ENCODE results near the gene ZFP3.
"Not testable (repeated sequence)": the region's sequence is repeated elsewhere in the genome, so short reads cannot be mapped to it uniquely, and the experiment has no call there.

Gene ZFP3

GRCh38 chr17:5080591-5080990 is 2.3 kb downstream of the ZFP3 start:
- DNase-seq: no peak

DNA sequence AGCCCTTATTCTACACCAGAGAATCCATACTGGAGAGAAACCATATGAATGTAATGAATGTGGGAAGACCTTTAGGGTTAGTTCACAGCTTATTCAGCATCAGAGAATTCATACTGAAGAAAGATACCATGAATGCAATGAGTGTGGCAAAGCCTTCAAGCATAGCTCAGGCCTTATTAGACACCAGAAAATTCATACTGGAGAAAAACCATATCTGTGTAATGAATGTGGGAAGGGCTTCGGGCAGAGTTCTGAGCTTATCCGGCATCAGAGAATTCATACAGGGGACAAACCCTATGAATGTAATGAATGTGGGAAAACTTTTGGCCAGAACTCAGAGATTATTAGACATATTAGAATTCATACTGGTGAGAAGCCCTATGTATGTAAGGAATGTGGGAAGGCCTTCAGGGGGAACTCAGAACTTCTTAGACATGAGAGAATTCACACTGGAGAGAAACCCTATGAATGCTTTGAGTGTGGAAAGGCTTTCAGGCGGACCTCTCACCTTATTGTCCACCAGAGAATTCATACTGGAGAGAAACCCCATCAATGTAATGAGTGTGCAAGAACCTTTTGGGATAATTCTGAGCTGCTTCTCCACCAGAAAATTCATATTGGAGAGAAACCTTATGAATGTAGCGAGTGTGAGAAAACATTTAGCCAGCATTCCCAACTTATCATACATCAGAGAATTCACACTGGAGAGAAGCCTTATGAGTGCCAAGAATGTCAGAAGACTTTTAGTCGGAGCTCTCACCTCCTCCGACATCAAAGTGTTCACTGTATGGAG is 14.1 kb downstream of the ZFP3 start:
- DNase-seq: no peak

GRCh38 chr17:5096731-5097100 is 18.4 kb downstream of the ZFP3 start:
- no peak for DNase-seq

GRCh38 chr17:5097101-5097834 is 19.0 kb downstream of the ZFP3 start:
- DNase-seq: peak; percentile 49

GRCh38 chr17:5099271-5099670 is 21.0 kb downstream of the ZFP3 start:
- DNase-seq: no peak

- DNase-seq: no peak
Observed at GRCh38 chr17:5100832-5101231, 22.6 kb downstream of the ZFP3 start.

- DNase-seq: no peak
Observed at GRCh38 chr17:5110816-5111215, 32.5 kb downstream of the ZFP3 start.

- peak; percentile 96 for DNase-seq
Observed at GRCh38 chr17:5111402-5112204, 33.3 kb downstream of the ZFP3 start, which contains the start of gene ZNF232. ZNF232 (minus strand) TSS chr17:5111878; CDS start chr17:5111822, 56 bp downstream.

DNA sequence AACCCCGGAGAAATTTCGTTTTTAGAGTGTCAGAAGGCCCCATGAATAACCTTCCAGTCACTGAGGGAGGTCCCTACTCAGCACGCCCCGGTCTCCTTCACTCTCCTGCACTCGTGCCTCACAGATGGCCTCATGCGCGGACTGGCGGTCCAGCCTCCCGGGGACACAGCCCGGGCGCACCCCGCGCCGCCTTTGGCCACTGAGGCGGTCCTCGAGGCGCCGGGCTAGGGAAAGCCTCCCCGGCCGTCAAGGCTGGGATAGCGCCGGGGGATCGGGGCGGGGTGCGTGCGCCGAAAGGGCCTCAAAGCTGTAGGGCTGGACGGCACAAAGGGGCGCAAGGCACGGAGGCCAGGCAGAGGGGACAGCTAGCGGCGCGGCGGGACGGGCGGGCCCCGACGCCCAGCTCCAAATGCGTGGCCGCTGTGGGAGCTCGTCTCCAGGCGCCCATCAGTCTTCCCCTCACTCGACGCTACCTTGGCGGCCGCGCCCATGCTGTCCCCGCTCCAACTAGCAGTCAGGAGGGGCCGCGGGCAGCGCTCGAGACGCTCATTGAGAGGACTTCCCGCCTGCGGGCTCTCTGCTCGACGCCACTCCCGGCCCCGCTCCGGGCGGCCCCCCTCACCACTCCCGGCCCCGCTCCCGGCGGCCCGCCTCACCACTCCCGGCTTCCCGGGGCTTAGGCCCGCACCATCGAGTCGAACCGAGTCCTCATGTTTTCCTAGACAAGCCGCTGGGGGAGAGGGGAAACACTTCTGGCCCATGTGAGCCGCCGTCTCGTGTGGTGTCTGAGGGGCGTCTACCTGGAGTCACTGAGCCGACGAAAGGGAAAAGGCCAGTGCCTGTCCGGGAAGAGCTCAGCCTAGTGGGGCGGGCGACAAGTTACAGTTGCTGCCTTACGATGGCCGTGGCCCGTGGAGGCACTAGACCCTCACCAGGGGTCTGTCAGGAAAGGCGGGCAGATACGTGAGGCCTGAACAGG is 37.7 kb downstream of the ZFP3 start, which contains the start of gene USP6:
TSS of gene USP6 (plus strand) at position 360 of the 979 bp plus-strand sequence. CDS start 14,336 bp downstream, outside the sequence.
- DNase-seq: peak; percentile 19

- DNase-seq: no peak
Observed at GRCh38 chr17:5118219-5118618, 40.0 kb downstream of the ZFP3 start.

DNA sequence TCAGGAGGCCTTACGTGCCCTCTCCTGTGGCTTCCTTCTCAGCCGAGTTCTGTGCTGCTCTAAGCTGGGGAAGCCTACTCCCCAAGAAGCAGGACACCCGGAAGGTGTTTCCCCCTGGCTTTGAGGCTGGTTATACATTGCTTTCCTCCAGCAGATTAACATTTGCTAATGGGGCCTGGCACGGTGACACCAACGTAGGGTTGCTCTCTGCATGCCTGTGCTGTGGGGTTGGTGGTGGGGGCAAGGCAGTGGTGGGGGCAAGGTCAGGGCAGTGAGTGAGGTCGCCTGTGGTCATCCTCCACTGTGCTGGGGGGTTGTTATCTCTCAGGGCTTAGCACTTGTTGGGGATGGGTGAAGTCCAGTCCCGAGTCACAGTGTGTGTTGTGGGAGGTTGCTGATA is 41.8 kb downstream of the ZFP3 start:
- DNase-seq: no peak

DNA sequence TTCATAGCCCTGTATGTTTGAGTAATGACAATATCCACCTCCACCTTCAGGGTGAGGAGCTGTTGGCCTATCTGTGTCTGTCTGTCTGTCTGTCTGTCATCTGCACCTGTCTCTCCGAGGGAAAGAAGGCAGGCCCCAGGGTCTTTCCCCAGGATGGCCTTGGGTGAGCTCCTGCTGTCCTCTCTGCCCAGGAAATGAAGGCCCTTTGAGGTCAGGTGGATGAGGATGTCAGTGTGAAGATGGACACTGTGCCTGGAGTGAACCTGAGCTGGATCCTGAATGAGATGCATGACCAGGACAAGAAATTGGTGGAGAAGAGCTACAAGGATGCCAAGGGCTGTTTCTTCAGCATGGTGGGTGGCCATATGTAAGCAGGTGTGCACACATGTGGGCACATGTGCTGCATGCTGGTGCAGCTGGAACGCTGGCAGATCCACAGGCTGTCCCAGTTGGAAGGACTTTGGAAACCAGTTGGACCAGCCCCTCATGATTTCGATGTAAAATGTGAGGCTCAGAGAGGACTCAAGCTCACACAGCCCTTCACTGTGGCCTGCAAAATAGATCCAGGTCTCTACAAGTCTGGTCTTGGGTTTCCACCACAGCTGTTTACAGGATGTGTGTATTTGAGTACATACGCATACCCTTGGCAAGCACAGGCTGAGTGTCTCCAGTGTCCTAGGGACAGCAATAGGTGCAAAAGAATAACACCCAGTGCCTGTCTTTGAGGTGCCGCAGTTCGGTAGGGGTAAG is 42.3 kb downstream of the ZFP3 start:
- not testable (repeated sequence) for DNase-seq

DNA sequence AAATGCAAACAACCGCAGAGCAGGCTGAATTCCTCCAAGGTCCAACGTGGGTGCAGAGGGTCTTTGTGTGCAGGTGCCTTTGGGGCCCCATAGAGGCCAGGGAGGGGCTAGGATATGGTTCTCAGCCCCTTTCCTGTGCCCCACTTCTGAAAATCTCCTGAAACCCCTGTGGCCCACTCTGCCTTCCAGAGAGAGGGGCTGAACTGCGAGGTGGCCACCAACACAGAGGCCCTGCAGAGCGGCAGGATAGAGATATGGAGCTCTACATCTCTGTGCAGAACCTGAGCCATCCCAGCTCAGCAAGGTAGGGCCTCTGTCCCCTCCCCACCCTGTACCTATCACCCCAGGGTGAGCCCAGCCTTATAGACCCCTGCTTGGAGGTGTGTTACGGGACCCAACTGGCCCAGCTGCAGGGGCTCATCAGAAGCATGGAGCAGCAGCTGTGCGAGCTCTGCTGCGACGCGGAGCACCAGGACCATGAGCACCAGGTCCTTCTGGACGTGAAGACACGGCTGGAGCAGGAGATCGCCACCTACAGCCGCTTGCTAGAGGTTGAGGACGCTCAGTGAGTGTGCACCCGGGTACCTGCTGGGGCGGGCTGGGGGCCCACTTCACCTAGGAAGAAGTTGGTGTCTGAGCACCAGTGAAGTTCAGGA is 43.0 kb downstream of the ZFP3 start:
- no peak for DNase-seq

DNA sequence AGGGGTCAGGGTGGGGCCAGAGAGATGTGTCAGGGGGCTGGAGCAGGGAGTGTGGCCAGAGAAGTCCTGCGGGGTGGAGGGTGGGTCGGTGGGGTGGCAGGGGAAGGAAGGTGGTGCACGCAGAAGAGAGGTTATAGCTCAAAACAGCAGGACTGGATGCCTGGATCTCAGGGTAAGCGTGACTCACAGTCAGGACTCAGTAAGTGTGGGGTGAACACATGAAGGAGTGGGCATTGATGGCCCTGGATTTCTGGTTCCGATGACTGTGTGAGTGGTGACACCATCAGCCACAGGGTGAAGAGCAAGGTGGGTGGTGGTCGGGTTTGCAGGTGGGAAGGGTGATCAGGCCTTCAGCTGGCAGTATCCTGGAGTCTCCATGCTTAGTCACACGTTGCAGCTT is 43.8 kb downstream of the ZFP3 start:
- not testable (repeated sequence) for DNase-seq

GRCh38 chr17:5122586-5123342 is 44.5 kb downstream of the ZFP3 start:
- no peak for DNase-seq

GRCh38 chr17:5123343-5124124 is 45.3 kb downstream of the ZFP3 start:
- DNase-seq: no peak

- DNase-seq: not testable (repeated sequence)
Observed at GRCh38 chr17:5124125-5124760, 46.0 kb downstream of the ZFP3 start.

GRCh38 chr17:5124896-5125295 is 46.6 kb downstream of the ZFP3 start:
- not testable (repeated sequence) for DNase-seq

Data from activated CD4-positive, alpha-beta T cell treated with anti-CD3 and anti-CD28 coated beads for 48 hours (primary cell).